Measurements from ENCODE around the gene KLF15. TPM values are rescaled to one million over a fixed set of nuclear protein-coding genes. Genes with fewer than 3 reads are reported as not detected.
A peak's percentile ranks its signal among the peaks of the same experiment; 100 is the strongest.

KLF15 gene
- total RNA-seq, 2 donors from 2014 or later = 0.26 TPM; not detected in 1

DNA sequence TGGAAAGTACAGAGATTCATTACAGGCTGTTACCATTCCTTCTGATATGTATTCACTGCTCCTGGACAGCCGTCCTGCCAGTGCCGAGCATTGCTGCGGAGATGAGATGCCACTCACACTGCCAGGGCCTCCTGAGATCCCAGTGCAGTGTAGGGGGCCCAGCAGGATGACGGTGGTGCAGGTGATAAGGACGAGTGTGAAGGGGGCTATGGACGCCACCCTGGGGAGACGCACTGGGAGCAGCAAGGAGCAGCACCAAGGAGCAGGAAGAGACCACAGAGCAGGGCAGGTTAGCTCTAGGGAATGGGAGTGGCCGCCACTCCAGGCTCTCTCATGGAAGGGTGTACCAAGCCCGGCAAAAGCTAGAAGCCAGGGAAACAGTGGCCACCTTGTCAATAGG, 4.0 kb upstream of the KLF15 start:
- Mint-ChIP-seq H3K9me3 (no peaks in the 10 kb centered on the region), H3K27me3 (peaks cover 29 to 42% of the 10 kb centered on the region in 2 donors), H3K4me3 (no peak overlapping the region), H3K27ac (no peak overlapping the region), H3K4me1 (ENCODE audit: low read depth in 2 of 2) (peaks cover 3% of the 10 kb centered on the region in 2 donors), H3K36me3 (no peaks in the 10 kb centered on the region)
- ATAC-seq = no peak
- DNase-seq (ENCODE audit: low spot score) = peak; percentile 15

DNA sequence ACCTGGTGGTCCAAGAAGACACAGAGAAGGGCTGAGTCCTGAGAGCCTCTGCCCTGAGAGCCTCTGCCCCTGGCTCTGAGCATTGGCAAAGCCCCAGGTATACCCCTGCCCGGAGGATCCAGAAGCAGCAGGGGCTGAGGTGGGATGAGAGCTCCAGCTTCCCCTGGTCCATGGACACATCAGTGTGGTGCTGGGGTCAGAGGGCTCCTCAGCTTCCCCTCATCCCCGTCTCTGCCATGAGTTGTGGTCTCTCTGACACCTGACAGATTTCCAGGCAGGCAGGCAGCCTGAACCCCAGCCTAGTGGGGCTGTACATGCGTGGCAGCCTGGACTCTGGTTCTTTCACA, 3.5 kb upstream of the KLF15 start:
- Mint-ChIP-seq H3K27me3 (peaks cover 30 to 47% of the 10 kb centered on the region in 2 donors), H3K9me3 (no peaks in the 10 kb centered on the region), H3K36me3 (no peaks in the 10 kb centered on the region), H3K4me1 (ENCODE audit: low read depth in 2 of 2) (peaks cover 5% of the 10 kb centered on the region in 2 donors), H3K27ac (no peak overlapping the region), H3K4me3 (no peak overlapping the region)
- peak; percentile 51 for DNase-seq (ENCODE audit: low spot score)
- no peak for ATAC-seq

DNA sequence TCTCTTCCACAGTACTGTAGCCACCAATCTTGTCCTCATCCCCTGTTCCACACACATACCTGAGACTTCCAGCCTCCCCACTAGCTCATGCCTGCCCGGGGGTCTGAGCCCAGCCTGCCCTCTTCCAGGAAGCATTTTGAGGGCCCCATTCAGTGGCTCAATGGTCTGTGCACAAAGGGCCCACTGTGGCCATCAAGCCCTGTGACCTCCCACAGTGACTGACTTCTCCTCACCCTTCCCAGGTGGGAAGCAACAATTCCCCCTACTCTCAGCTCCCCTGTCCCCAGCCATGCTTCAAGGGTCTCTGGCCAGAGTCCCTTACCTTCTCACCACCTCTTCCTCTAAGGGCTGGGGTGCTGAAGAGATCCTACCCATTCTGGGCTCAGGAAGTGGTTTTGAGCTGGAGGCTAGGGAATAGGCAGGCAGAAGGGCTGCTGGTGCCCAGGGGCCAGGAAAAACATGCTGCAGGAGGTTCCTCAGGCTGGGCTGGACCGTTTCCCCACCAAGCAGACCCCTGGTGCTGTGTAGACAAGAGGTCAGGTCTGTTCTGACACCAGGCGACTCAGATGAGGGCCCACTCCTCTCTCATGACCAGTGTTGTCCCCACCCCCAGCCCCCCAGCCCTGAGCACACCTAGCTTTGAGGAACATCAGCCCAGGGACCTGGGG, 3.0 kb upstream of the KLF15 start:
- peak; percentile 46 for DNase-seq (ENCODE audit: low spot score)
- Mint-ChIP-seq H3K9me3 (no peaks in the 10 kb centered on the region), H3K27ac (no peak overlapping the region), H3K36me3 (no peaks in the 10 kb centered on the region), H3K27me3 (peaks cover 35 to 52% of the 10 kb centered on the region in 2 donors), H3K4me3 (no peak overlapping the region), H3K4me1 (ENCODE audit: low read depth in 2 of 2) (peaks cover 5 to 8% of the 10 kb centered on the region in 2 donors)
- no peak for ATAC-seq

DNA sequence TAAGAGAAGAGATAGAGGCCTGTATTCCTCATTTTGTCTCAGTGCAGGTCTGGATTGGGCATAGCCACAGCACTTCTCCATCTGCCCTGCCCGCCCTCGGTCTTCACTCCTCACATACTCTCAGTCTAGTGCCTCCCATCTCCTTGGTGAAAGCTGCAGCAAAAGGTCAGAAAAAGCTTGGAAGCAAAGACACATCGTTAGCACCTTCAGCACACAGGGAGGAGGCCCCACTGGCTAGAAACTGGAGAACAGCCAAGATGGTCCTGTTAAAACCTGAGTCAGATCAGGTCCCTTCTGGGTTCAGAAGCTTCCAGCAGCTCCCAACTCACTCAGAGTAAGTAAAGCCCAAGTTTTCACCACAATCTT, 1.6 kb upstream of the KLF15 start:
- ATAC-seq = no peak
- Mint-ChIP-seq H3K27ac (no peak overlapping the region), H3K4me3 (no peak overlapping the region), H3K27me3 (peaks cover 35 to 54% of the 10 kb centered on the region in 2 donors), H3K4me1 (ENCODE audit: low read depth in 2 of 2) (peaks cover 5 to 8% of the 10 kb centered on the region in 2 donors), H3K9me3 (no peaks in the 10 kb centered on the region), H3K36me3 (no peaks in the 10 kb centered on the region)
- peak; percentile 12 for DNase-seq (ENCODE audit: low spot score)

DNA sequence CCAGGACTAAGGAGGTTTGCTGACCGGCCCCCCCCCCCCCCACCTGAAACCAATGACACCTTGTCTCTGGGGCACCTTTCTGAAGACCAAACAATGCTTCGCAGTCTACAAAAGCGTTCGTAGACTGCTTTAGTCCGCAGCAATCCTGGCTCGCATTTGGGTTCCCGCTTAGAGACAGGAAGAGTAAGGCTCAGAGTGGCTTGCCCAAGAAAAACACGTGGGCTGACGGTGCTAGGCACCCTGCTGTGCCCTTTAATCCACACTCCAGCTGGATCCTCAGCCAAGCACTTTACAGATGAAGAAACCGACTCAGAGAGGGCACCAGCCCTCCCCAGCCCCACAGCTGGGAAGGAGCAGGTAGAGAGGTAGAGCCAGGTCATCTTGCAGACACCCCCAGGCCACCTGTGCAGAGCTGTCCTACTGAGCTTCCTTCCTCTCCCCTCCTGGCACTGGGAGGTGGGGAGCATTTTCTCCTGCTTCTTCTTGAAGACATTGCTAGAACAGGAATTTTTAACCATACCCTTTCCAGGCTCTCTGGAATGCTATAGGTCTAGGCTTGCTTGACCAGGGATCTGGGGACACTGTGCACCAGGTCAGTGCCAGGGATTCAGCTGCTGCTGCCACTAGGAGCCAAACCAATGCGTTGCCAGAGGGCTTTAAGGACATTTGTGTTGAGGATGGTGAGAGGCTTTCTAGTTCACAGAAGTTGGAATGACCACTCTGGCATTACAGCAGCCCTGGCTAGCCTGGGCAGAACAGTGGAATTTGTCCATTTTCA, 1.0 kb upstream of the KLF15 start:
- Mint-ChIP-seq H3K27ac (no peak overlapping the region), H3K36me3 (no peaks in the 10 kb centered on the region), H3K4me3 (peak overlapping the region; percentile 81), H3K27me3 (peaks cover 35 to 53% of the 10 kb centered on the region in 2 donors), H3K9me3 (no peaks in the 10 kb centered on the region), H3K4me1 (ENCODE audit: low read depth in 2 of 2) (peaks cover 5 to 8% of the 10 kb centered on the region in 2 donors)
- ATAC-seq (no peak), DNase-seq (ENCODE audit: low spot score) (peak; percentile 20)

DNA sequence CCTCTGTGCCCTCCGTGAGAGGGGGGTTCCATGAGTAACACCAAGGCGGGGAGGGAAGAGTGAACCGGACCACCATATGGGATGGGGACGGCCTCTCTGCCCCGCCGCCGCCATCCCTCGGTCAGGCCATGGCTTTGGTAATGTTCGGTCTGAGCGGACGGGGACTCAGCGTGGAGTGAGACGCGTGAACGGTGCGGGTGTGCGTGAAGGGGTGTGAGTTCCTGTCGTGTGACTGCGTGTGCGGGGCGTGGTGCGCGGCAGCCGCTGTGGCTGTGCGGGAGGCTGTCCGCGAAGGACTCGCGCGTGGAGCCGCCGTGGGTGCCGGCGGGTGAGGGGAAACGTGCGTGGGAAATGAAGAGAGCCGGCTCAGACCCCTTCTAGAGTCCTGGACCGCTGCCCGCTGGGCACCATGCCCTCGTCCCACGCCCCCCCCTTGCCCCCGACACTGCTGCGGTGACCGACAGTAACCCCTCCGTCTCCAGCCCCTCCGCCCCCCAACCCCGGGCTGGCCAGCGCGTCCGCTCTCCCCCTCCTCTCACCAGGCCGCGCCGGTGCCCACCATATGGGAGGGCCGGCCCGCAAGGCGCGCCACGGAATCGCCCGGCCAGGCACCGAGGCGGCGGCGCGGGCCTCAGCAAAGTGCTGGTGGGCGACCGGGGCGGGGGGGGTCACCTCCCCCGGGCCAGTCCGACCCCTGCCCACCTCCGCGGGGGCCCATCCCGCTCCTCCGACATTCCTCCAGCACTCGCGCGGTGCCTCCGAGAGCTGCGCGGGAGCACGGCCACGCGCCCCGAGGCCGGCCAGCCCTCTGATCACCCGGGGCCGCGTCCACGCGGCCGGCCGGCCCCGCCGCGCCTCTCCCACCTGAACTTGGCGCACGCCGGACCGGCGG, 589 bp downstream of the KLF15 start:
- peaks cover 33 to 42% of the 10 kb centered on the region in 2 donors for H3K27me3 Mint-ChIP-seq
- no peak overlapping the region for H3K27ac Mint-ChIP-seq
- peaks cover 5 to 8% of the 10 kb centered on the region in 2 donors for H3K4me1 Mint-ChIP-seq (ENCODE audit: low read depth in 2 of 2)
- peak; percentile 55 for DNase-seq (ENCODE audit: low spot score)
- H3K4me3 Mint-ChIP-seq = peak overlapping the region; percentile 85
- peak in 1 of 2 donors; percentile 6 for ATAC-seq
- H3K9me3 Mint-ChIP-seq = no peaks in the 10 kb centered on the region
- no peaks in the 10 kb centered on the region for H3K36me3 Mint-ChIP-seq

DNA sequence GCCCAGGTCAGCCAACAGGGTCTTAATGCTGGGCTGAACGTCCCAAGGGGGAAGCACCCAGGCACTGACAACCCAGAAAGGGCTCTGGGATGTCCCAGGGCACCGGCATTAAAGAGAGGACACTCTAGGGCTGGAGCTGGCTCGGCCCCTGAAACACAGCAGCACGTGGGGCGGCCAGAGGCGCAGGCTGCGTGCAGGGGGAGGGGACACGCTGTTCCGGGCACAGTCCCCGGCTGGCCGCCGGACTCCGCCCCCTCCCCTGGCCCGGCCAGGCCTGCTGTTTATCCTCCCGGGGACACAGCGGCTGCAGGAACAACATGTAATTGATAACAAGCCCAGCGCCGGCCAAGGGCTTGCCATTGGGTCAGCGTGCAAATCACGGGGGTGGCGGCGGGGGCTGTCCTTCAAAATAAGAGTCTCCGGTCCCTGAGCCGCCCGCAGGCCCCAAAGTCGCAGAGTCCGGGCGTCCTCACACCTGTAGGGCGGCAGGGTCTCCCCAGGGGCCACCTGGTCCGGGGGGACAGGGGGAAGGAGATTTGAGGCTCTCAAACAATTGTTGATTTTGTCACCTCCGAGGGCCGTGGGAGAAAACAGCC, 1.3 kb downstream of the KLF15 start:
- peaks cover 29 to 37% of the 10 kb centered on the region in 2 donors for H3K27me3 Mint-ChIP-seq
- ATAC-seq (no peak), DNase-seq (ENCODE audit: low spot score) (peak; percentile 56)
- no peak overlapping the region for H3K27ac Mint-ChIP-seq
- H3K4me3 Mint-ChIP-seq = peak overlapping the region; percentile 85
- H3K36me3 Mint-ChIP-seq = no peaks in the 10 kb centered on the region
- H3K4me1 Mint-ChIP-seq (ENCODE audit: low read depth in 2 of 2) = peaks cover 5 to 8% of the 10 kb centered on the region in 2 donors
- H3K9me3 Mint-ChIP-seq = no peaks in the 10 kb centered on the region

DNA sequence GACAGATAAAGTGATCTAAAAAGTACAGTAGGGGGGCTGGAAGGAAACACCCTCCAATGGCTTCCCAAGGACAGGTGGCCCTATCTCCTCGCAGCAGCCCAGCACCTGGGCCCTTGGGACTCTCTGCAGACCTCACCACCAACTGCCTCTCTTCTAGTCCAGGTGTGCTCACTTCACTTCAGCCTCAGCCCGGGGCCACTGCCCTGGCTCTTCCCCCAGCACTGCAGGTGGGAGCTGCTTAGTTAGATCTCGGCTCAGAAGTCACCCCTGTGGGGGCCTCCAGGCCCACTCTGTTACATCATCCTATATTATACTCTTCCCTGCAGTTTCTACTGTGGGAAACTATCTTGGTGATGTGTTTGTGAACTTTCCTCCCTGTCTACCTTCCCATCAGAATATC, 2.0 kb downstream of the KLF15 start:
- Mint-ChIP-seq H3K27ac (no peak overlapping the region), H3K36me3 (no peaks in the 10 kb centered on the region), H3K4me3 (peak overlapping the region; percentile 85), H3K27me3 (peaks cover 27 to 35% of the 10 kb centered on the region in 2 donors), H3K4me1 (ENCODE audit: low read depth in 2 of 2) (peaks cover 5 to 8% of the 10 kb centered on the region in 2 donors), H3K9me3 (no peaks in the 10 kb centered on the region)
- ATAC-seq (no peak), DNase-seq (ENCODE audit: low spot score) (peak; percentile 31)

DNA sequence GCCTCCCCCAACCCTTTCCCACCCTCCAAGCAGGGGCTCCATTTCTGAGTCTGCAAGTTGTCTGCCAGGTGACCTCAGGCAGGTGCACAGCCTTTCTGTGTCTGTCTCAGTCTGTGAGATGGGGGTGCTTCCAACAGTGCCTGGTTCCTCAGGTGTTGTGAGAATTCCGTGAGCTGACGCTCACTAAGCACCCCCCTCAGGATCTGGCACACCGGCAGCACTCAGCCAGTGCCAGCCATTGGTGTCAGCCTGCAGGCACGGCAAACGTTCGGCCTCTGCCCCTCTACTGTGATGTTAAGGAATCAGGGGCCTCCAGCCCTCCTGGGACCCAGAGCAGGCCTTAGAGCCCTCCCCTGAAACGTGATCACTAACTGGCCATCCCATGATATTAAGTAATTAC, 2.4 kb downstream of the KLF15 start:
- DNase-seq (ENCODE audit: low spot score) (peak; percentile 56), ATAC-seq (no peak)
- H3K27ac Mint-ChIP-seq = no peak overlapping the region
- peaks cover 5 to 8% of the 10 kb centered on the region in 2 donors for H3K4me1 Mint-ChIP-seq (ENCODE audit: low read depth in 2 of 2)
- H3K27me3 Mint-ChIP-seq = peaks cover 22 to 31% of the 10 kb centered on the region in 2 donors
- H3K4me3 Mint-ChIP-seq = no peak overlapping the region
- H3K9me3 Mint-ChIP-seq = no peaks in the 10 kb centered on the region
- H3K36me3 Mint-ChIP-seq = no peaks in the 10 kb centered on the region

DNA sequence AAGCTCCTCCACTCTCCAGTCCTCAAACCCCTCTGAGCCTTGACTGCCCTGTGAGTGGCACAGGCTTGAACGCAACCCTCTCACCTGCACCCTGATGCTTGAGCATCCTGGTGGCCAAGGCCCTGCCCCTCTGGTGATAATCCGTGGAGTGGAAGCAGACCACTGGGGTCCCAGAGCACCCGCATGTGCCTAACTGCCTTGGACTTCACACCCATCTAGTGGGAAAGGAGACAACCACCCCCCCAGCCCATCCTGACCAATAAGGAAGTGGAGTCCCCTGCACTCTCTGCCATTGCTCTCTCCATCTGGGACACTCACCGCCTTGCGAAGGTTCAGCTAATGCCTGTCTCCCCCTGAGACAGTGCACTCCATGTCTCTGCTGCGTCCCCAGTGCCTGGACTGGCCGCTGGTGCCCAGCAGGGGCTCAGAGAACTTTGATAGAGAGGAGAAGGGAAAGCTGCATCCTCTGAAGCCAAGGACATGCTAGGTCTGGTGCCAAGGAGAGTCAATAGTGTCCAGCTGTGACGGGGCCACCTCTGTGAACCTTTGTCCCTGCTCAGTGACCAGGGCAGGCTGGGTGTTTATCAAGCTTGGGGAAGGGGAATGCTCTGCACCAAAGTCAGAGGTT, 3.4 kb downstream of the KLF15 start:
- DNase-seq (ENCODE audit: low spot score) (peak; percentile 52), ATAC-seq (no peak)
- Mint-ChIP-seq H3K9me3 (no peaks in the 10 kb centered on the region), H3K4me3 (no peak overlapping the region), H3K36me3 (no peaks in the 10 kb centered on the region), H3K27me3 (peaks cover 16 to 22% of the 10 kb centered on the region in 2 donors), H3K4me1 (ENCODE audit: low read depth in 2 of 2) (peaks cover 5 to 8% of the 10 kb centered on the region in 2 donors), H3K27ac (no peak overlapping the region)

DNA sequence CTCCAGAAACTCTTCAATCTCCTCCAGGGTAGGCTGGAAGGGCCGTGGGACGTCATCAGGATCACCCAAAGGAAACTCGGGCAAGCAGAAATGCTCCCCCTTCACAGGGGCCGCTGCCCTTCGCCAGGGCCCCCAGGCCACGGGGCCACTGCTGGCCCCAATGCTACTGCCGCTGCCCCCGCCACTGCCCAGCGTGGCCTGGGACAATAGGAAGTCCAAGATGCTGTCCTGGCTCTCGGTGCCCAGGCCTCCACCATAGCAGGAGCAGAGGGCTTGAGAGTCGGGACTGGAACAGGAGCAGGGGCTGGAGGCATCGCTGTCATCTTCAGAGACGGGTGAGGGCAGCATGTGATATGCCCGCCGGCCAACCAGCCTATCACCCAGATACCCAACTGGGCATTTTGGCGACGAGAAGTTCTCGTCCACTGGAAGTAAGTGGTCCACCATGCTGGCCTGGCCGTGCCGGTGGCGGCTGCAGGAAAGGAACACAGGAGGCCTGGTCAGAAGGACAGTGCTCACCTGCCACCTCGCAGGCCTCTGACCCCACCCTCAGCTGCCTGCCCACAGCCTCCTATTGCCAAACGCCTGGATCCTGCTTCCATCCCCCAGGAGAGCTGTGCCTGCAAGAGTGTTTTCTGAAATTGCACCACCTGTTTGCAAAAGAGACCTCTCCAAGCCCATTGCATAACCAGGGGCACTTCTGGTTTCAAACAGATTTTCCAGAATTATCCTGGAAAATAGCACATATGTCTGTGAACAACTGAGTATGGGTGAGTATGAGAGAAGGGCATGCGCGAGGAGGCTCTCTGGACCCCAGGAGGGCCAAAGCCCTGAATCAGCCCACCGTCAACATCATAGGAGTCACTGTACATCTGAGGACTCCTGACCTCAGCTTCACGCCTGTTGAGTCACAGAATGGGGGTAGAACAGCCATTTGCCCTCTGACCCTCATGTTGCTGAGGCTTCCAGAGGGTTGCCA, 4.4 kb downstream of the KLF15 start:
- Mint-ChIP-seq H3K4me3 (no peak overlapping the region), H3K9me3 (no peaks in the 10 kb centered on the region), H3K27me3 (peaks cover 9 to 16% of the 10 kb centered on the region in 2 donors), H3K36me3 (no peaks in the 10 kb centered on the region), H3K27ac (no peak overlapping the region), H3K4me1 (ENCODE audit: low read depth in 2 of 2) (peaks cover 5 to 8% of the 10 kb centered on the region in 2 donors)
- ATAC-seq = no peak
- DNase-seq (ENCODE audit: low spot score) = peak; percentile 56

DNA sequence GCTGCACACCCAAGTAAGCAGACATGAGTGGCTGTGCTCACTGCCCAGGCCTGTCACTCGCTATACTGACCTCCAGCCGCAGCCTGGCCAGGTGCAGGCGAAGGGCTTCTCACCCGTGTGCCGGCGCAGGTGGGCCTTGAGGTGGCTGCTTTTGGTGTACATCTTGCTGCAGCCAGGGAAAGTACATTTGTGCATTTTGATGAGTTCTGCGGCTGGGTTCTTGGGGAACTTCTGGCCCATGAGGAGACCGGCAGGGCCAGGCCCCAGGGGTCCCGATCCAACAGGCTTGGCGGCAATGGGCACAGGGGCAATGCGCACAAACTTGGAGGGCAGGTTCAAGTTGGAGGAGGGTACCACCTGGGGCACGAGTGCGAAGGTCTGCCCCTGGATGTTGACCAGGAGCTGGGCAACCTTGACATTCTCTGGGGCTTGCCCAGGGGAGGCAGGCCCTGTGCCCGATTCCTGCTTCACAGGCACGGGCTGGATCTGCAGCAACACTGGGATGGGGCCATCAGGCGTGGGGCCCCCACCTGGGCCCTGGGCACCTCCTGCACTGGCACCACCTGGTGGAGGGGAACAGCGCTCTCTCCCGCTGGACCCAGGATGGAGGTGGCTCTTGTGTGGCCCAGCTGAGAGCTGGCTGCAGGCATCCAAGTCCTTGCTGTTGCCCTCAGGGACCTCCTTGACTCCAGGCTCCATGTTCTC, 5.3 kb downstream of the KLF15 start:
- peaks cover 5 to 8% of the 10 kb centered on the region in 2 donors for H3K4me1 Mint-ChIP-seq (ENCODE audit: low read depth in 2 of 2)
- H3K9me3 Mint-ChIP-seq = no peaks in the 10 kb centered on the region
- DNase-seq (ENCODE audit: low spot score) = no peak
- no peak for ATAC-seq
- no peaks in the 10 kb centered on the region for H3K36me3 Mint-ChIP-seq
- H3K27ac Mint-ChIP-seq = no peak overlapping the region
- H3K4me3 Mint-ChIP-seq = no peak overlapping the region
- H3K27me3 Mint-ChIP-seq = peaks cover 9 to 16% of the 10 kb centered on the region in 2 donors

Measured in natural killer cell treated with Interleukin-12 subunit alpha and Interleukin-12 subunit beta and Interleukin-15 and Interleukin-18, amount 100 ng/mL, for 72 hours (primary cell).